HepG2 (cell line): ENCODE data around the gene JUND. TPM values are rescaled to one million over a fixed set of nuclear protein-coding genes. Genes with fewer than 3 reads are reported as not detected.

Experiments
- ATAC-seq: fragments of 200-7000 bp; cut with Tn5 transposase; 3 replicates; pipeline ENCODE4 v1.9.1; 2020; ENCODE audit warnings: mild to moderate bottlenecking, moderate library complexity
- BruUV-seq: library from RNA; stranded (reverse); fragments of 400-500 nt; replicated peaks from 2 replicates; lab custom pipeline; 2021; lab: Mats Ljungman, UMichigan
- CTCF ChIA-PET: fragments of 300-600 bp; formaldehyde crosslinking; extraction: SDS; loops from one replicate; lab custom pipeline; 2021; ENCODE audit warnings: low total read pairs, inconsistent platforms, low intra/inter-chr PET ratio; lab: Yijun Ruan, JAX
- POLR2A ChIA-PET: fragments of 350-600 bp; sonication (Branson Sonifier 250); formaldehyde crosslinking; loops from one replicate; lab custom pipeline; 2020; ENCODE audit warnings: antibody characterized with exemption, inconsistent platforms; lab: Yijun Ruan, JAX
- DNase-seq: peaks from one replicate; pipeline ENCODE4 v3.0.0-alpha.2; 2015; ENCODE audit warnings: low spot score
- FAIRE-seq: peaks from 3 replicates; lab custom pipeline; 2011; peaks lifted over from hg19 to GRCh38; lab: Jason Lieb, UNC
- H2AFZ ChIP-seq: one replicate; pipeline ENCODE4 v1.6.1; 2011; ENCODE audit warnings: low read length, inconsistent platforms
- H3K27ac ChIP-seq: fragments of 300-600 bp; 3 replicates; pipeline ENCODE4 v1.8.0; 2011; ENCODE audit warnings: mixed run types, mild to moderate bottlenecking, mixed read lengths, low read length, inconsistent platforms; ENCODE audit not compliant: insufficient read depth; ENCODE audit errors: extremely low read length
- H3K27me3 ChIP-seq, 2 experiments: fragments of 200-600 bp in 1 of 2; 2 replicates in 1 of 2; 3 replicates in 1 of 2; pipeline versions ENCODE4 v1.6.0 to v1.8.0; 2011; ENCODE audit warnings: low read length in 2 of 2, mild to moderate bottlenecking in 2 of 2, moderate library complexity in 2 of 2, inconsistent platforms in 1 of 2; ENCODE audit not compliant: insufficient read depth in 2 of 2, control insufficient read depth in 1 of 2
- H3K36me3 ChIP-seq, 2 experiments: fragments of 200-600 bp in 1 of 2; replicated peaks in 1 of 2; 2 replicates in 1 of 2; 3 replicates in 1 of 2; pipeline versions ENCODE4 v1.5.1 to v1.8.0; 2011; ENCODE audit warnings: low read length in 2 of 2, inconsistent platforms in 1 of 2; ENCODE audit not compliant: insufficient read depth in 2 of 2, control insufficient read depth in 1 of 2
- H3K4me1 ChIP-seq: 2 replicates; pipeline ENCODE4 v1.5.1; 2012; ENCODE audit warnings: low read length, inconsistent platforms; ENCODE audit not compliant: insufficient read depth
- H3K4me2 ChIP-seq: 2 replicates; pipeline ENCODE4 v1.6.0; 2011; ENCODE audit warnings: low read depth, low read length, inconsistent platforms
- H3K4me3 ChIP-seq, 3 experiments: fragments of 200-600 bp in 1 of 3; sonication (generic), shearing (Covaris generic) in 1 of 3; replicated peaks in 1 of 3; 2 replicates each; pipeline ENCODE4 v1.5.1; 2011 to 2016; ENCODE audit warnings: low read length in 3 of 3, inconsistent platforms in 2 of 3, low read depth in 2 of 3, mild to moderate bottlenecking in 2 of 3, control low read depth in 1 of 3, mixed read lengths in 1 of 3; ENCODE audit not compliant: insufficient read depth in 1 of 3
- H3K79me2 ChIP-seq: one replicate; pipeline ENCODE4 v1.6.1; 2011; ENCODE audit warnings: low read length, inconsistent platforms; ENCODE audit not compliant: insufficient read depth
- H3K9ac ChIP-seq: 2 replicates; pipeline ENCODE4 v1.6.0; 2011; ENCODE audit warnings: mild to moderate bottlenecking, low read depth, low read length, inconsistent platforms; ENCODE audit not compliant: insufficient read depth
- H3K9me3 ChIP-seq: 2 replicates; pipeline ENCODE4 v1.5.1; 2012; ENCODE audit warnings: mild to moderate bottlenecking, low read length
- H4K20me1 ChIP-seq: 2 replicates; pipeline ENCODE4 v1.6.0; 2011; ENCODE audit warnings: inconsistent platforms, mild to moderate bottlenecking, low read length, moderate library complexity; ENCODE audit not compliant: insufficient read depth
- FOXK2 ChIP-seq: fragments of 450-650 bp; IDR thresholded peaks from 2 replicates; pipeline ENCODE4 v1.6.1; 2016
- GPN1 ChIP-seq: sonication (generic); formaldehyde crosslinking; IDR thresholded peaks from 2 replicates; pipeline ENCODE4 v1.5.1; 2020; ENCODE audit warnings: missing genetic modification reagents, borderline replicate concordance
- KLF13 ChIP-seq: sonication (generic); formaldehyde crosslinking; IDR thresholded peaks from 2 replicates; pipeline ENCODE4 v1.4.0; 2020; ENCODE audit warnings: mild to moderate bottlenecking, missing genetic modification reagents
- NFKB2 ChIP-seq: sonication (generic); formaldehyde crosslinking; IDR thresholded peaks from 2 replicates; pipeline ENCODE4 v1.4.0; 2020; ENCODE audit warnings: missing genetic modification reagents, borderline replicate concordance
- SAFB2 ChIP-seq: sonication (generic); formaldehyde crosslinking; IDR thresholded peaks from 2 replicates; pipeline ENCODE4 v1.5.1; 2020; ENCODE audit warnings: missing genetic modification reagents, low read depth, mild to moderate bottlenecking, borderline replicate concordance
- SOX6 ChIP-seq, 2 experiments: fragments of 450-650 bp in 1 of 2; sonication (generic) in 1 of 2; formaldehyde crosslinking in 1 of 2; IDR thresholded peaks; 2 replicates each; pipeline versions ENCODE4 v1.4.0 to v1.6.1; 2017 to 2020; ENCODE audit warnings: antibody characterized with exemption in 1 of 2, mild to moderate bottlenecking in 1 of 2, missing genetic modification reagents in 1 of 2
- SP1 ChIP-seq, 2 experiments: fragments of 450-650 bp in 1 of 2; sonication (generic) in 1 of 2; formaldehyde crosslinking in 1 of 2; IDR thresholded peaks; 2 replicates each; pipeline versions ENCODE4 v1.4.0 to v1.6.1; 2016 to 2020; ENCODE audit warnings: missing genetic modification reagents in 1 of 2
- SP140L ChIP-seq: sonication (generic); formaldehyde crosslinking; IDR thresholded peaks from 2 replicates; pipeline ENCODE4 v1.4.0; 2020; ENCODE audit warnings: missing genetic modification reagents, borderline replicate concordance
- STAG1 ChIP-seq: sonication (generic); formaldehyde crosslinking; IDR thresholded peaks from 2 replicates; pipeline ENCODE4 v1.4.0; 2020; ENCODE audit warnings: missing genetic modification reagents
- TGIF2 ChIP-seq: IDR thresholded peaks from 2 replicates; pipeline ENCODE4 v1.6.1; 2016; ENCODE audit warnings: control low read depth, missing compliant biosample characterization
- U2AF1 ChIP-seq: fragments of 200-400 bp; formaldehyde crosslinking; optimal IDR thresholded peaks from 2 replicates; pipeline ENCODE3; 2017; ENCODE audit warnings: mild to moderate bottlenecking, low read depth, low read length
- ZBTB7A ChIP-seq: sonication (generic); formaldehyde crosslinking; IDR thresholded peaks from 2 replicates; pipeline ENCODE4 v1.8.0; 2022; ENCODE audit warnings: mild to moderate bottlenecking, missing genetic modification reagents
- ZEB1 ChIP-seq: IDR thresholded peaks from 2 replicates; pipeline ENCODE4 v1.6.1; 2012; ENCODE audit warnings: mild to moderate bottlenecking, low read depth, inconsistent platforms; ENCODE audit not compliant: insufficient replicate concordance
- ZNF331 ChIP-seq: sonication (generic); formaldehyde crosslinking; IDR thresholded peaks from 2 replicates; pipeline ENCODE4 v1.4.0; 2020; ENCODE audit warnings: missing genetic modification reagents
- ZNF547 ChIP-seq: sonication (generic); formaldehyde crosslinking; IDR thresholded peaks from 2 replicates; pipeline ENCODE4 v1.5.1; 2020; ENCODE audit warnings: mild to moderate bottlenecking, missing genetic modification reagents
- ZNF670 ChIP-seq: sonication (generic); formaldehyde crosslinking; IDR thresholded peaks from 2 replicates; pipeline ENCODE4 v1.8.0; 2022; ENCODE audit warnings: mild to moderate bottlenecking, missing genetic modification reagents, borderline replicate concordance
- WGBS: methylation state at CpG from one replicate; pipeline ENCODE4 v1.1.6; 2017; ENCODE audit warnings: low lambda C conversion rate; 5-methylcytosine and 5-hydroxymethylcytosine counted together
- in situ Hi-C: cut with HindIII; loops from 2 replicates; pipeline ENCODE4 v1.10.0; 2017; ENCODE audit warnings: low pct_unique_long_range_greater_than_20kb; ENCODE audit not compliant: extremely low pct_ligation_motif_present
- intact Hi-C: fragments of 100-400 bp; cut with micrococcal nuclease; formaldehyde crosslinking; loops from one replicate; pipeline ENCODE4 v1.10.0; 2022; ENCODE audit not compliant: unreplicated experiment
- polyA plus RNA-seq, 8 experiments: library from polyadenylated mRNA; depleted of rRNA in 3 of 8; stranded (reverse) in 7 of 8; unstranded in 1 of 8; fragments of >200 nt; fragmentation: Illumina TruSeq in 4 of 8; extraction: Trizol in 4 of 8; gene quantifications; 2 replicates each; pipeline versions ENCODE4 v1.2.1 to v1.2.3, GENCODE V29; 2011 to 2016; ENCODE audit warnings: low read depth in 4 of 8, missing spikeins in 1 of 8, mixed read lengths in 1 of 8; ENCODE audit not compliant: insufficient read depth in 1 of 8
- total RNA-seq, 5 experiments: library from RNA; depleted of rRNA; stranded (reverse); fragments of >200 nt; fragmentation: Illumina TruSeq; extraction: Trizol; gene quantifications; 2 replicates each; pipeline ENCODE4 v1.2.3, GENCODE V29; 2016; ENCODE audit warnings: low read depth in 1 of 5
- TF ChIP-seq, protein P1 (sequence below): sonication (generic); IDR thresholded peaks from 2 replicates; pipeline ENCODE4 v1.6.1; 2016; ENCODE audit warnings: low read depth, borderline replicate concordance
- TF ChIP-seq, protein P2 (sequence below): sonication (generic); formaldehyde crosslinking; IDR thresholded peaks from 2 replicates; pipeline ENCODE4 v1.5.0; 2020; ENCODE audit warnings: missing genetic modification reagents, mild to moderate bottlenecking, borderline replicate concordance
- TF ChIP-seq, protein P3 (sequence below), 2 experiments: sonication (generic) in 1 of 2; formaldehyde crosslinking in 1 of 2; IDR thresholded peaks; 2 replicates each; pipeline versions ENCODE4 v1.4.0 to v1.6.1; 2018 to 2020; ENCODE audit warnings: missing genetic modification reagents in 2 of 2, borderline replicate concordance in 1 of 2, low read depth in 1 of 2, mild to moderate bottlenecking in 1 of 2, missing biosample characterization in 1 of 2

JUND gene
- total and polyA plus RNA-seq, 2 of the 13 experiments (the other 11 are each of a cell fraction or from before 2014, with no cell fraction given), result 41.2 to 59.8 TPM

DNA sequence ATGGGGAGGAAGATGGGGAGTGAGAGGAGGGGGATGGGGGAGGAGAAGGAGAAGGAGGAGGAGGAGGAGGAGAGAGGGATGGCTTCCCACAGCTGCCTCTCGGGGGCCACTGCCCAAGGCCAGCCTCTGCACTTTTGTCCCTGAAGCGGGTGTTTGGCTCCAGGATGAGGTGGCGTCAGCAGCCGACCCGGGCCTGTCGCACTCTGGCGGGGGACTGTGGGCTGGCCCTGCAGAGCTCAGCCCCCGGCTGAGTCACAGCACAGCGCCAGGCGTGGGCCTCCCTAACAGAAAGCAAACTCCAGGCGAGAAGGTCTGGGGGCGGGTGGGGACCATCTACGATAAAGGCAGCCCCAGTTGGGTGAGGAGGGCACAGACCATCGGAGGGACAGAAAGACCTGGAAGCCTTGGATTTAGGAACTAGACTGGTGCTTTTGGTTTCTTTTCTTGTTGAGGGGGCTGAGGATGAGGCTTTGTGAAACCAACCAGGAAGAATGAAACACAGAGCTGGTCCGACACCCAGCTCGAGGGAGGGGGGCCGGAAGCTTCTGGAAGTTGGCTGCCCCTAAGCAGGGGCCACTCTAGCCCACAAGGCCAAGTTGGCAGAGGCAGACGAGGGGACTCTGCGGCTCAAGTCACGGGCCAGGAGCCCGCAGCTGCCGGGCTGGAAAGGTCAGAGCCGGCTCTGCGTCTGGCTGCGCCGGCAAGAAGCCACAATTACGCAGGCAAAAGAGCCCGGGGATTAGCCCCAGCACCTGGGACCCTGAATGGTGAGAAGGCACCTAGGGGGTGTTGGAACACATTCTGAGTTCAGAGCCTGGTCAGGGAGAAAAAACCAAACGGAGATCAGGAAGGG is 23.3 kb upstream of the JUND start:
- Histone ChIP-seq H2AFZ (no peak overlapping the region), H3K27ac (peak overlapping the region; percentile 86), H3K4me3 (peak overlapping the region; percentile 60 to 77 (median 61)), H3K36me3 (peaks cover 1 to 13% of the 10 kb centered on the region in 2 experiments; a peak in 2 of 5 replicates), H4K20me1 (no peaks in the 10 kb centered on the region), H3K4me1 (peaks cover 56% of the 10 kb centered on the region), H3K4me2 (peak overlapping the region; percentile 97), H3K9me3 (no peaks in the 10 kb centered on the region), H3K79me2 (no peaks in the 10 kb centered on the region), H3K9ac (peak overlapping the region; percentile 78), H3K27me3 (no peaks in the 10 kb centered on the region)
- in situ Hi-C loops (no loop called here), intact Hi-C loops (loop anchor here (1.0 kb wide), 1 partner anchor 14 kb away; no protein-coding TSS in a partner anchor)
- 6% methylated on average over 23 of the region's 29 CpGs for WGBS
- FAIRE-seq, result peak; percentile 85
- BruUV-seq, result TSS peak; percentile 91
- peak; percentile 80 for DNase-seq
- ATAC-seq, result peak; percentile 87
- ChIA-PET POLR2A (interaction anchor here (0.6 to 7.2 kb wide), 19 partner anchors 12 to 445 kb away, joined by 3 to 251 read pairs (median 7); partner anchors contain the start of genes GDF15, IQCN, JUND and LSM4), CTCF (interaction anchor here (0.9 to 1.0 kb wide), 2 partner anchors 18 to 25 kb away, joined by 3 read pairs; partner anchors contain the start of gene LSM4)
- TF ChIP-seq, protein P1, sequence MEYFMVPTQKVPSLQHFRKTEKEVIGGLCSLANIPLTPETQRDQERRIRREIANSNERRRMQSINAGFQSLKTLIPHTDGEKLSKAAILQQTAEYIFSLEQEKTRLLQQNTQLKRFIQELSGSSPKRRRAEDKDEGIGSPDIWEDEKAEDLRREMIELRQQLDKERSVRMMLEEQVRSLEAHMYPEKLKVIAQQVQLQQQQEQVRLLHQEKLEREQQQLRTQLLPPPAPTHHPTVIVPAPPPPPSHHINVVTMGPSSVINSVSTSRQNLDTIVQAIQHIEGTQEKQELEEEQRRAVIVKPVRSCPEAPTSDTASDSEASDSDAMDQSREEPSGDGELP, result peak; percentile 51; the same call in 1 of the 2 replicates
- peak; percentile 98 for TF ChIP-seq ZNF670
- no peak for TF ChIP-seq FOXK2
- TF ChIP-seq SOX6 (IDR thresholded peaks at IDR 0.05), result no peak
- peak; percentile 73 for TF ChIP-seq SOX6 (CRISPR knock-in tag; IDR thresholded peaks at IDR 0.05)
- TF ChIP-seq ZNF331 (CRISPR knock-in tag), result peak; percentile 91; the same call in 1 of the 2 replicates
- TF ChIP-seq GPN1 (CRISPR knock-in tag), result no peak
- TF ChIP-seq NFKB2, result no peak
- no peak for TF ChIP-seq KLF13 (CRISPR knock-in tag)
- TF ChIP-seq SAFB2 (CRISPR knock-in tag), result peak; percentile 12; the same call in 1 of the 2 replicates
- TF ChIP-seq ZNF547 (CRISPR knock-in tag), result no peak; the same call in 1 of the 2 replicates
- TF ChIP-seq, protein P2, sequence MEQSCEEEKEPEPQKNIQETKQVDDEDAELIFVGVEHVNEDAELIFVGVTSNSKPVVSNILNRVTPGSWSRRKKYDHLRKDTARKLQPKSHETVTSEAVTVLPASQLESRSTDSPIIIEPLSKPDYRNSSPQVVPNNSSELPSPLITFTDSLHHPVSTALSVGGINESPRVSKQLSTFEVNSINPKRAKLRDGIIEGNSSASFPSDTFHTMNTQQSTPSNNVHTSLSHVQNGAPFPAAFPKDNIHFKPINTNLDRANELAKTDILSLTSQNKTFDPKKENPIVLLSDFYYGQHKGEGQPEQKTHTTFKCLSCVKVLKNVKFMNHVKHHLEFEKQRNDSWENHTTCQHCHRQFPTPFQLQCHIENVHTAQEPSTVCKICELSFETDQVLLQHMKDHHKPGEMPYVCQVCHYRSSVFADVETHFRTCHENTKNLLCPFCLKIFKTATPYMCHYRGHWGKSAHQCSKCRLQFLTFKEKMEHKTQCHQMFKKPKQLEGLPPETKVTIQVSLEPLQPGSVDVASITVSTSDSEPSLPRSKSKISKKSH (CRISPR knock-in tag), result no peak
- no peak for TF ChIP-seq U2AF1
- no peak for TF ChIP-seq ZEB1
- TF ChIP-seq TGIF2 (CRISPR knock-in tag), result no peak
- TF ChIP-seq ZBTB7A (CRISPR knock-in tag), result 0 out of 2 replicates have a peak, but pooled peaks have one; percentile 70
- TF ChIP-seq, protein P3, sequence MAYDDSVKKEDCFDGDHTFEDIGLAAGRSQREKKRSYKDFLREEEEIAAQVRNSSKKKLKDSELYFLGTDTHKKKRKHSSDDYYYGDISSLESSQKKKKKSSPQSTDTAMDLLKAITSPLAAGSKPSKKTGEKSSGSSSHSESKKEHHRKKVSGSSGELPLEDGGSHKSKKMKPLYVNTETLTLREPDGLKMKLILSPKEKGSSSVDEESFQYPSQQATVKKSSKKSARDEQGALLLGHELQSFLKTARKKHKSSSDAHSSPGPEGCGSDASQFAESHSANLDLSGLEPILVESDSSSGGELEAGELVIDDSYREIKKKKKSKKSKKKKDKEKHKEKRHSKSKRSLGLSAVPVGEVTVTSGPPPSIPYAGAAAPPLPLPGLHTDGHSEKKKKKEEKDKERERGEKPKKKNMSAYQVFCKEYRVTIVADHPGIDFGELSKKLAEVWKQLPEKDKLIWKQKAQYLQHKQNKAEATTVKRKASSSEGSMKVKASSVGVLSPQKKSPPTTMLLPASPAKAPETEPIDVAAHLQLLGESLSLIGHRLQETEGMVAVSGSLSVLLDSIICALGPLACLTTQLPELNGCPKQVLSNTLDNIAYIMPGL (CRISPR knock-in tag; IDR thresholded peaks at IDR 0.05; ENCODE audit: borderline replicate concordance in 1 of 2, low read depth in 1 of 2), result peak; percentile 48 to 67; a peak in 3 of 4 replicates
- TF ChIP-seq SP140L, result no peak
- no peak for TF ChIP-seq SP1 (IDR thresholded peaks at IDR 0.05)
- TF ChIP-seq SP1 (CRISPR knock-in tag; IDR thresholded peaks at IDR 0.05), result no peak
- peak; percentile 17; the same call in 1 of the 2 replicates for TF ChIP-seq STAG1 (CRISPR knock-in tag)
